Kidney glomerular epithelial cell (primary cell): ENCODE results near the gene GNAS-AS1.

Source experiments
- DNase-seq: peaks from one replicate; lab custom pipeline; 2025; lab: John Stamatoyannopoulos, UW

GNAS-AS1 gene

GRCh38 chr20:58850693-58851174 is at the start of gene GNAS-AS1:
Gene GNAS-AS1, minus strand, starts transcription at chr20:58850902.
- DNase-seq: peak; percentile 25

GRCh38 chr20:58900397-58900796 is 49.7 kb upstream of the GNAS-AS1 start:
- no peak for DNase-seq

- DNase-seq: no peak
Measured at GRCh38 chr20:58899512-58899911, 48.8 kb upstream of the GNAS-AS1 start.

GRCh38 chr20:58898629-58899408 is 48.1 kb upstream of the GNAS-AS1 start:
- no peak for DNase-seq

- no peak for DNase-seq
Measured at GRCh38 chr20:58897488-58897887, 46.8 kb upstream of the GNAS-AS1 start.

- DNase-seq: no peak
Measured at GRCh38 chr20:58896820-58897219, 46.1 kb upstream of the GNAS-AS1 start.

GRCh38 chr20:58895448-58896180 is 44.9 kb upstream of the GNAS-AS1 start:
- DNase-seq: no peak

- no peak for DNase-seq
Measured at GRCh38 chr20:58894652-58895447, 44.1 kb upstream of the GNAS-AS1 start.

- no peak for DNase-seq
Measured at GRCh38 chr20:58893355-58894120, 42.8 kb upstream of the GNAS-AS1 start.

- DNase-seq: no peak
Measured at GRCh38 chr20:58892932-58893224, 42.2 kb upstream of the GNAS-AS1 start.

- peak; percentile 16 for DNase-seq
Measured at GRCh38 chr20:58892141-58892931, 41.6 kb upstream of the GNAS-AS1 start.

- DNase-seq: no peak
Measured at GRCh38 chr20:58891718-58892140, 41.0 kb upstream of the GNAS-AS1 start.

- peak; percentile 29 for DNase-seq
Measured at GRCh38 chr20:58891086-58891717, 40.5 kb upstream of the GNAS-AS1 start.

- DNase-seq: peak; percentile 53
Measured at GRCh38 chr20:58890518-58891085, 39.9 kb upstream of the GNAS-AS1 start.

- DNase-seq: no peak
Measured at GRCh38 chr20:58889798-58890517, 39.3 kb upstream of the GNAS-AS1 start.

GRCh38 chr20:58889334-58889760 is 38.6 kb upstream of the GNAS-AS1 start:
- DNase-seq: no peak

GRCh38 chr20:58888521-58889333 is 38.0 kb upstream of the GNAS-AS1 start:
- peak; percentile 10 for DNase-seq

- DNase-seq: no peak
Measured at GRCh38 chr20:58888103-58888502, 37.4 kb upstream of the GNAS-AS1 start.
